K562 (cell line): ENCODE data around the gene P3H4. TPM values are rescaled to one million over a fixed set of nuclear protein-coding genes. Genes with fewer than 3 reads are reported as not detected.

Source experiments
- polyA plus RNA-seq, 8 experiments: library from polyadenylated mRNA; depleted of rRNA in 4 of 8; stranded (reverse) in 5 of 8; unstranded in 3 of 8; fragments of >200 nt; fragmentation: Nextera tagmentation in 2 of 8; fragmentation: Illumina TruSeq in 1 of 8; extraction: Ambion mirVana in 2 of 8; extraction: Trizol in 1 of 8; gene quantifications; 2 replicates each; pipeline versions ENCODE4 v1.2.1 to v1.2.3, GENCODE V29; 2011 to 2014; ENCODE audit warnings: inconsistent platforms in 1 of 8, missing spikeins in 1 of 8
- total RNA-seq, 7 experiments: library from RNA; depleted of rRNA in 6 of 7; stranded (reverse); fragments of >200 nt in 6 of 7; fragmentation: Illumina TruSeq in 2 of 7; extraction: Trizol in 2 of 7; gene quantifications; 2 replicates each; pipeline versions ENCODE4 v1.2.1 to v1.2.3, GENCODE V29; 2011 to 2021; ENCODE audit warnings: low replicate concordance in 1 of 7

The P3H4 gene
- total and polyA plus RNA-seq, 9 of the 15 experiments (the other 6 are each of a cell fraction or from before 2014, with no cell fraction given) = 0.10 to 3.7 (median 1.0) TPM

Other genes starting within 250 kb of the P3H4 start
Only the 7 nearest of the 18 such genes appear.
- not detected in 2 replicates for gene GAST, start 99.6 kb downstream of the P3H4 start, total RNA-seq (2014; rRNA removed)
- not detected in 2 replicates for gene GAST, start 99.6 kb downstream of the P3H4 start, total RNA-seq (2014; rRNA removed; fragmentation: Illumina TruSeq; extraction: Trizol)
- gene GAST, start 99.6 kb downstream of the P3H4 start, total RNA-seq (2015; rRNA removed; fragmentation: Illumina TruSeq; extraction: Trizol) = not detected in 2 replicates
- gene GAST, start 99.6 kb downstream of the P3H4 start, total RNA-seq (2021) = not detected in 2 replicates
- gene GAST, start 99.6 kb downstream of the P3H4 start, polyA plus RNA-seq (2011; rRNA removed) = not detected in 2 replicates
- gene GAST, start 99.6 kb downstream of the P3H4 start, polyA plus RNA-seq (2014; fragmentation: Illumina TruSeq; extraction: Trizol) = not detected in 2 replicates
- gene GAST, start 99.6 kb downstream of the P3H4 start, polyA plus RNA-seq (2014; fragmentation: Nextera tagmentation; extraction: Ambion mirVana) = not detected
- gene GAST, start 99.6 kb downstream of the P3H4 start, polyA plus RNA-seq (2014; rRNA removed) = not detected in 2 replicates
- gene HAP1, start 77.3 kb downstream of the P3H4 start, total RNA-seq (2014; rRNA removed) = under 0.01 TPM in 1 of 2 replicates, not detected in the other
- not detected in 2 replicates for gene HAP1, start 77.3 kb downstream of the P3H4 start, total RNA-seq (2014; rRNA removed; fragmentation: Illumina TruSeq; extraction: Trizol)
- gene HAP1, start 77.3 kb downstream of the P3H4 start, total RNA-seq (2015; rRNA removed; fragmentation: Illumina TruSeq; extraction: Trizol) = 0.04 TPM in 1 of 2 replicates, not detected in the other
- 0.09 TPM in 1 of 2 replicates, not detected in the other for gene HAP1, start 77.3 kb downstream of the P3H4 start, total RNA-seq (2021)
- not detected in 2 replicates for gene HAP1, start 77.3 kb downstream of the P3H4 start, polyA plus RNA-seq (2011; rRNA removed)
- not detected in 2 replicates for gene HAP1, start 77.3 kb downstream of the P3H4 start, polyA plus RNA-seq (2014; fragmentation: Illumina TruSeq; extraction: Trizol)
- gene HAP1, start 77.3 kb downstream of the P3H4 start, polyA plus RNA-seq (2014; fragmentation: Nextera tagmentation; extraction: Ambion mirVana) = not detected
- not detected in 2 replicates for gene HAP1, start 77.3 kb downstream of the P3H4 start, polyA plus RNA-seq (2014; rRNA removed)
- 99.9 and 129 TPM in 2 replicates for gene JUP, start 25.2 kb downstream of the P3H4 start, total RNA-seq (2014; rRNA removed)
- gene JUP, start 25.2 kb downstream of the P3H4 start, total RNA-seq (2014; rRNA removed; fragmentation: Illumina TruSeq; extraction: Trizol) = 14.3 and 17.9 TPM in 2 replicates
- gene JUP, start 25.2 kb downstream of the P3H4 start, total RNA-seq (2015; rRNA removed; fragmentation: Illumina TruSeq; extraction: Trizol) = 31.2 and 38.5 TPM in 2 replicates
- 166 and 177 TPM in 2 replicates for gene JUP, start 25.2 kb downstream of the P3H4 start, total RNA-seq (2021)
- gene JUP, start 25.2 kb downstream of the P3H4 start, polyA plus RNA-seq (2011; rRNA removed) = 9.0 and 26.7 TPM in 2 replicates
- 84.1 and 134 TPM in 2 replicates for gene JUP, start 25.2 kb downstream of the P3H4 start, polyA plus RNA-seq (2014; fragmentation: Illumina TruSeq; extraction: Trizol)
- 1 to 10 TPM; 6.4 to 8.2 TPM for gene JUP, start 25.2 kb downstream of the P3H4 start, polyA plus RNA-seq (2014; fragmentation: Nextera tagmentation; extraction: Ambion mirVana)
- gene JUP, start 25.2 kb downstream of the P3H4 start, polyA plus RNA-seq (2014; rRNA removed) = 53.6 and 70.3 TPM in 2 replicates
- 1.3 and 1.6 TPM in 2 replicates for gene FKBP10, start 1.1 kb upstream of the P3H4 start, total RNA-seq (2014; rRNA removed)
- 0.57 and 0.76 TPM in 2 replicates for gene FKBP10, start 1.1 kb upstream of the P3H4 start, total RNA-seq (2014; rRNA removed; fragmentation: Illumina TruSeq; extraction: Trizol)
- gene FKBP10, start 1.1 kb upstream of the P3H4 start, total RNA-seq (2015; rRNA removed; fragmentation: Illumina TruSeq; extraction: Trizol) = 0.72 and 0.94 TPM in 2 replicates
- gene FKBP10, start 1.1 kb upstream of the P3H4 start, total RNA-seq (2021) = 2.6 and 3.0 TPM in 2 replicates
- gene FKBP10, start 1.1 kb upstream of the P3H4 start, polyA plus RNA-seq (2011; rRNA removed) = 1.5 and 7.1 TPM in 2 replicates
- gene FKBP10, start 1.1 kb upstream of the P3H4 start, polyA plus RNA-seq (2014; fragmentation: Illumina TruSeq; extraction: Trizol) = 2.0 and 2.7 TPM in 2 replicates
- gene FKBP10, start 1.1 kb upstream of the P3H4 start, polyA plus RNA-seq (2014; fragmentation: Nextera tagmentation; extraction: Ambion mirVana) = under 1 TPM in 1 of 2 experiments, not detected in 1; 0.03 TPM
- gene FKBP10, start 1.1 kb upstream of the P3H4 start, polyA plus RNA-seq (2014; rRNA removed) = 2.5 and 6.5 TPM in 2 replicates
- gene NT5C3B, start 24.3 kb upstream of the P3H4 start, total RNA-seq (2014; rRNA removed) = 91.7 and 116 TPM in 2 replicates
- 85.0 and 90.4 TPM in 2 replicates for gene NT5C3B, start 24.3 kb upstream of the P3H4 start, total RNA-seq (2014; rRNA removed; fragmentation: Illumina TruSeq; extraction: Trizol)
- gene NT5C3B, start 24.3 kb upstream of the P3H4 start, total RNA-seq (2015; rRNA removed; fragmentation: Illumina TruSeq; extraction: Trizol) = 72.2 and 74.5 TPM in 2 replicates
- 80.6 and 82.6 TPM in 2 replicates for gene NT5C3B, start 24.3 kb upstream of the P3H4 start, total RNA-seq (2021)
- 89.5 and 166 TPM in 2 replicates for gene NT5C3B, start 24.3 kb upstream of the P3H4 start, polyA plus RNA-seq (2011; rRNA removed)
- gene NT5C3B, start 24.3 kb upstream of the P3H4 start, polyA plus RNA-seq (2014; fragmentation: Illumina TruSeq; extraction: Trizol) = 119 and 127 TPM in 2 replicates
- gene NT5C3B, start 24.3 kb upstream of the P3H4 start, polyA plus RNA-seq (2014; fragmentation: Nextera tagmentation; extraction: Ambion mirVana) = 10 to 100 TPM in 1 of 2 experiments, 1 to 10 TPM in 1; 2.0 to 10.8 TPM
- 96.7 and 98.3 TPM in 2 replicates for gene NT5C3B, start 24.3 kb upstream of the P3H4 start, polyA plus RNA-seq (2014; rRNA removed)
- gene KLHL10, start 25.9 kb upstream of the P3H4 start, total RNA-seq (2014; rRNA removed) = not detected in 2 replicates
- gene KLHL10, start 25.9 kb upstream of the P3H4 start, total RNA-seq (2014; rRNA removed; fragmentation: Illumina TruSeq; extraction: Trizol) = not detected in 2 replicates
- not detected in 2 replicates for gene KLHL10, start 25.9 kb upstream of the P3H4 start, total RNA-seq (2015; rRNA removed; fragmentation: Illumina TruSeq; extraction: Trizol)
- not detected in 2 replicates for gene KLHL10, start 25.9 kb upstream of the P3H4 start, total RNA-seq (2021)
- 0.30 and 0.56 TPM in 2 replicates for gene KLHL10, start 25.9 kb upstream of the P3H4 start, polyA plus RNA-seq (2011; rRNA removed)
- 0.07 TPM in 1 of 2 replicates, not detected in the other for gene KLHL10, start 25.9 kb upstream of the P3H4 start, polyA plus RNA-seq (2014; fragmentation: Illumina TruSeq; extraction: Trizol)
- under 1 TPM; 0.06 to 0.17 TPM for gene KLHL10, start 25.9 kb upstream of the P3H4 start, polyA plus RNA-seq (2014; fragmentation: Nextera tagmentation; extraction: Ambion mirVana)
- gene KLHL10, start 25.9 kb upstream of the P3H4 start, polyA plus RNA-seq (2014; rRNA removed) = not detected in 2 replicates
- gene KLHL11, start 53.5 kb upstream of the P3H4 start, total RNA-seq (2014; rRNA removed) = 15.8 and 16.0 TPM in 2 replicates
- gene KLHL11, start 53.5 kb upstream of the P3H4 start, total RNA-seq (2014; rRNA removed; fragmentation: Illumina TruSeq; extraction: Trizol) = 14.8 and 17.4 TPM in 2 replicates
- 16.8 and 17.0 TPM in 2 replicates for gene KLHL11, start 53.5 kb upstream of the P3H4 start, total RNA-seq (2015; rRNA removed; fragmentation: Illumina TruSeq; extraction: Trizol)
- gene KLHL11, start 53.5 kb upstream of the P3H4 start, total RNA-seq (2021) = 12.4 and 13.8 TPM in 2 replicates
- gene KLHL11, start 53.5 kb upstream of the P3H4 start, polyA plus RNA-seq (2011; rRNA removed) = 6.1 and 10.3 TPM in 2 replicates
- 3.0 and 3.5 TPM in 2 replicates for gene KLHL11, start 53.5 kb upstream of the P3H4 start, polyA plus RNA-seq (2014; fragmentation: Illumina TruSeq; extraction: Trizol)
- under 1 TPM; 0.20 to 0.28 TPM for gene KLHL11, start 53.5 kb upstream of the P3H4 start, polyA plus RNA-seq (2014; fragmentation: Nextera tagmentation; extraction: Ambion mirVana)
- gene KLHL11, start 53.5 kb upstream of the P3H4 start, polyA plus RNA-seq (2014; rRNA removed) = 5.0 and 5.2 TPM in 2 replicates